GF-D8 (cell line): ENCODE data around the gene NXF1.
"Not testable (repeated sequence)": the region's sequence is repeated elsewhere in the genome, so short reads cannot be mapped to it uniquely, and the experiment has no call there.

Experiments
- DNase-seq: peaks from one replicate; lab custom pipeline; 2025; lab: John Stamatoyannopoulos, UW

Gene NXF1

GRCh38 chr11:62787005-62787759 lies 18.1 kb downstream of the NXF1 start, which contains the start of gene TMEM179B:
Gene TMEM179B, plus strand, starts transcription at chr11:62787402. Its CDS starts 30 bp downstream, at chr11:62787432.
- DNase-seq: peak; percentile 87

DNA sequence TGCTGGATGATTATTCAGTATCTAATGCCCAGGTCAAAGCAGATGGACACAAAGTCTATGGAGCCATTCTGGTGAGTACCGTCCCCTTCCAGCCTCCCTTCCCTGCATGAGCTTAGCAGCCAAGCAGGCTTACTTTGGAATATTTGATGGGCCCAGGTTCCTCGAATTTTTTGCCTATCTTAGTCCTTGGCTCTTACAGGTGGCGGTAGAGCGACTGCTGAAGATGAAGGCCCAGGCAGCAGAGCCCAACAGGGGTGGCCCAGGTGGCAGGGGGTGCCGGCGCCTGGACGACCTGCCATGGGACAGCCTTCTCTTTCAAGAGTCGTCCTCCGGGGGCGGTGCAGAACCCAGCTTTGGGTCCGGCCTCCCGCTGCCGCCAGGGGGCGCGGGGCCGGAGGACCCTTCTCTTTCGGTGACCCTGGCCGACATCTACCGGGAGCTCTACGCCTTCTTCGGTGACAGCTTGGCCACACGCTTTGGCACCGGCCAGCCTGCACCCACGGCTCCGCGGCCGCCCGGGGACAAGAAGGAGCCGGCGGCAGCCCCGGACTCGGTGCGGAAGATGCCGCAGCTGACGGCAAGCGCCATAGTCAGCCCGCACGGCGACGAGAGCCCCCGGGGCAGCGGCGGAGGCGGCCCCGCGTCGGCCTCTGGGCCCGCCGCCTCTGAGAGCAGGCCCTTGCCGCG lies 18.8 kb downstream of the NXF1 start:
- peak; percentile 47 for DNase-seq

- no peak for DNase-seq
These were observed 22.5 kb downstream of the NXF1 start for GRCh38 chr11:62782753-62783152.

DNA sequence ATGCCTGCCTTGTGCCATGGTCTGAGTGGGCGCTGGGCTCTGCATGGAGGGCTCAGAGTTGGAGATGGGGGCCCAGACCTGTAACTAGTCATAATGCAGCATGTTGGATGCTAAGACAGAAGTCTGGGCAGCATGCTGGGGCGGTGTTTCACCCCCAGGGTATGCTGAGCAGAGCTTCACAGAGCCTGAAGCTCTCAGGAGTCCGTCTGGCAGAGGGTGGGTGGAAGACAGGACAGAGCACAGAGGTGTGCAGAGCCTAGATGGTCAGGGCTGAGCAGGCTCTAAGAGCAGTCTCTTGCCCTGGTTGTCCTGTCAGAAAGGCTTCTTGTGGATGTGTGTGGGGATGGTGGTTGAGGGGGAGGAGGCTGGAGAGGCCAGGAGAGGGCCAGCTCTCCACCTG lies 26.8 kb downstream of the NXF1 start:
- no peak for DNase-seq

DNA sequence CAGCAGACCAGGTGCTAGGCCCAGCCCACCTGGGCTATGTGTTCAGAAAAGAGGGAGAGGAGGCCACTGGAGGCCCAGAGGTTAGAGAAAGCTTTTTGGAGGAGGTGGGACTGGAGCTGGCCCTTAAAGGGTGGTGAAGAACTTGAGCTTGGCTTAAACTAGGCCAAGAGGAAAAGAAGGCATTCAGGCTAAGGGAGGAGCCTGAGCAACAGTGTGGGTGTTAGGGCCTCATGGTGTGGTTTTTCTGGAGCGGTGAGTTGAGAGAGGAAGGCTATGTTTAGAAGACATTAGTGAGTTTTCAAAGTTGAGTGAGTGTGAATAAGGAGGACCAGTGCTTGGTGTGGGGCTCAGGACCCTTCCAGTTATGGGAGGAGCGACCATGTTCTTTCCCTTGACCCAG lies 27.9 kb downstream of the NXF1 start:
- DNase-seq: no peak

DNA sequence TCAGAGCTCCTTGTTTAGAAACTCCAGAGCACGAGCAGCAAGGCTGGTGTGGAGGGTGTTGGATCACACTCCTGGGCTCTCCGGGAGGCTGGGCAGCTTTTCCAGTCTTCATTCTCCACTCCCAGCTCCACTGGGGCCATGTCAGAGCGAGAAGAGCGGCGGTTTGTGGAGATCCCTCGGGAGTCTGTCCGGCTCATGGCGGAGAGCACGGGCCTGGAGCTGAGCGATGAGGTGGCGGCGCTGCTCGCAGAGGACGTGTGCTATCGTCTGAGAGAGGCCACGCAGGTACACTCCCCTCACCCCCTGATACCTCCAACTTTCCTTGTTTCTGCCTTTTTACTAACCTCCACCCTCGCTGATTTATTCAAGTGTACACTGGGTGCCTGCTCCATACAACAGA lies 29.6 kb downstream of the NXF1 start:
- DNase-seq: no peak

GRCh38 chr11:62774407-62774806 lies 30.8 kb downstream of the NXF1 start:
- DNase-seq: no peak

DNA sequence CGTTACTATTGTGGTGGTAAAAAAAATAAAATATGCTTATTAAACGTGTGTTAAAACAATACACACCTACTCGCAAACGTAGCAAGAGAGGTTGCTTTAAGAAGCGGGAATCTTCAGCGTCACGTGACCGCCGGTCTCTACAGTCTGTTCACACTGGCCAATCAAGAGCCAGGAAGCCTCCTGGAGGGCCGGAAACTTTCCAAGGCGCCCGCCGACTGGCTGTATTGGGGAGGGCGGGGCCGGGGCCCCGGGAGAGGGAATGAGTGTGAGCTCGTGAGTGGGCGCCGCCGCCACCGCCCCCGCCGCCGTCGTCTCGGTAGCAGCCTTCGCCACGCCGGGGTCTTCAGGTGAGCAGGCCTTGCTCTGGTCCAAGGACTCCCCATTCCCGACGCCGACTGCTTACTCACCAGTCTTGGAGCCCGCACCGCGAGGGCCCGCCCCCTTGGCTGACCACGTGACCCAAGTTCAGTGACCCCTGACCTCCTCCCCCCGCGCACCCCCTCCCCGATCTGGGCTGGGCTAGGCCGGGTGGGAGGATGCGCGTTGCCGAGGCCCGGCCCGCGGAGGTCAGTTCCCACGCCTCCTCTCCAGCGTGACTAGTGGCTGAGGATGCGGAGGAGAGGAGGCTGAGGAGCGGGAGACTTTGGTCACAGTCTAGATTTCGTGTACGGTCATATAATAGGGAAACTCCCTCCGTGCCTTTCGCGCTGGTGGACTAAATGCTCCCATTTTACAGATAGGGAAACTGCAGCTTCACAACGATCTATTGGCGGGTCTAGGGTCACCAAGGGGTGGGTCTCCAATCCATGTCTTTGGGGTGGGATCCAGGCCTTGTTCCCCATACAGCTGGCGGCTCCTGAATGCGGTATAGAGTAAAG lies 33.9 kb downstream of the NXF1 start, which contains the start of gene TAF6L:
TAF6L (plus strand) TSS at position 253 of the 878 bp plus-strand sequence. CDS start 4,388 bp downstream, outside the sequence.
- DNase-seq: peak; percentile 91

GRCh38 chr11:62770778-62771143 lies 34.5 kb downstream of the NXF1 start:
- DNase-seq: peak; percentile 79

DNA sequence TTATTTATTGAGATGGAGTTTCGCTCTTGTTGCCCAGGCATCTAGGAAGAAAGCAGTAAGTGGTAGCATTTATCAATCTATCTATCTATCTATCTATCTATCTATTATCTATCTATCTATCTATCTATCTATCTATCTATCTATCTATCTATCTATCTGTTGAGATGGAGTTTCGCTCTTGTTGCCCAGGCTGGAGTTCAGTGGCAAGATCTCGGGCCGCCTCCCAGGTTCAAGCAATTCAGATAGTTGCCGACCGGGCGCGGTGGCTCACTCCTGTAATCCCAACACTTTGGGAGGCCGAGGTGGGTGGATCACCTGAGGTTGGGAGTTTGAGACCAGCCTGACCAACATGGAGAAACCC lies 44.4 kb downstream of the NXF1 start:
- DNase-seq: not testable (repeated sequence)

DNA sequence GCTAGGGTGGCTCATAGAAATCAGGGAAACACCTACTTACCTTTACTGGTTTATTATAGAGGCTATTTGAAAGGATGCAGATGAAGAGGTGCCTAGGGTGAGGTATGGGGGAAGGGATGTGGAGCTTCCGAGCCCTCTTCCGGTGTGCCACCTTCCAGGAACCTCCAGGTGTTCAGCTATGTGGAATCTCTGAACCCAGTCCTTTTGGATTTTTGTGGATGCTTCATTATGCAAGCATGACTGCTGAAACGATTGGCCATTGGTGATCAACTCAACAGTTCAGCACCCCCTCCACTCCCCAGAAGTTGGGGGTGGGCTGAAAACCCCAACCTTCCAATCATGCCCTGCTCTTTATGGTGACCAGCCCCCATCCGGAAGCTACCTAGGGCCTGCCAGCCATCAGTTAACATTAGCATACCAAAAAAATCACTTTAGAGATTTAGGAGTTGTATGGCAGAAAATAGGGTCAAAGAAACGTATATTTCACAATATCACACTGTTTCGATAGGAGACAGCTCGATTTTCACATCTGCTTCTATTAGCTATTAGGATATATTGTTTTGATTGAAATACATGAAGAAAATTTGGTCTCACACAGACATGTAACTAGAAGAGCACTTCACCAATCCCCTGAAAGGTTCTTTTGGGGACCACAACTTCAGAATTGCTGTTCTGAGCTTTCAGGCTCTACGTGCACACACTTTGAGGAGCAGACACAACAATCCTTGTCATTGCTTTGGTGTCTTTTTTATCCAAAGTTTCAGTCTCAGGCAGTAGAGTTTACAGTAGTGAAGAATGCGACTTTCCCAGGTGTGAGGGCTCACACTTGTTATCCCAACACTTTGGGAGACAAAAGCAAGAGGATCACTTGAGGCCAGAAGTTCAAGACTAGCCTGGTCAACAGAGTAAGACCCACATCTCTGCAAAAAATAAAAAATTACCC lies 47.1 kb downstream of the NXF1 start:
- no peak for DNase-seq

DNA sequence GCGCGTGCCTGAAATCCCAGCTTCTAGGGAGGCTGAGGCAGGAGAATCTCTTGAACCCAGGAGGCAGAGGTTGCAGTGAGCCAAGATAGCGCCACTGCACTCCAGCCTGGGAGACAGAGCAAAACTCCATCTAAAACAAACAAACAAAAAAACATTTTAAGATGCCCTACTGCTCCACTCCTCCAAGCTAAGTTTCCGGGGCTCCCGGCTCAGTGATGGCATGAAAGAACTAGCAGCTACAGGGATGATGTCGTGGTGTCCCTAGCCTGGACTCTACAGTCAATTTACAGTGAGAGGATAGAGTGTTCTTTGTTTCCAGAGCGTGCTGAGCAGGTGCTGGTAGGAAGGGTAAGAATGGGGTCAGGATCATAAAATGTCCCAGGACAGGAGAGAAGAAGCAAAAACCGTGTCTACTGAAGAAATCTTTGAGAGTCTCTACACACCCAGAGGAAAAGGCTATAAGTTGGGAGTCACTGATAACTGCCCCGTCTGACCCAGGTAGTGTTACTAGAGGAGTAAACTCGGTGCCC lies 50.1 kb downstream of the NXF1 start:
- no peak for DNase-seq

DNA sequence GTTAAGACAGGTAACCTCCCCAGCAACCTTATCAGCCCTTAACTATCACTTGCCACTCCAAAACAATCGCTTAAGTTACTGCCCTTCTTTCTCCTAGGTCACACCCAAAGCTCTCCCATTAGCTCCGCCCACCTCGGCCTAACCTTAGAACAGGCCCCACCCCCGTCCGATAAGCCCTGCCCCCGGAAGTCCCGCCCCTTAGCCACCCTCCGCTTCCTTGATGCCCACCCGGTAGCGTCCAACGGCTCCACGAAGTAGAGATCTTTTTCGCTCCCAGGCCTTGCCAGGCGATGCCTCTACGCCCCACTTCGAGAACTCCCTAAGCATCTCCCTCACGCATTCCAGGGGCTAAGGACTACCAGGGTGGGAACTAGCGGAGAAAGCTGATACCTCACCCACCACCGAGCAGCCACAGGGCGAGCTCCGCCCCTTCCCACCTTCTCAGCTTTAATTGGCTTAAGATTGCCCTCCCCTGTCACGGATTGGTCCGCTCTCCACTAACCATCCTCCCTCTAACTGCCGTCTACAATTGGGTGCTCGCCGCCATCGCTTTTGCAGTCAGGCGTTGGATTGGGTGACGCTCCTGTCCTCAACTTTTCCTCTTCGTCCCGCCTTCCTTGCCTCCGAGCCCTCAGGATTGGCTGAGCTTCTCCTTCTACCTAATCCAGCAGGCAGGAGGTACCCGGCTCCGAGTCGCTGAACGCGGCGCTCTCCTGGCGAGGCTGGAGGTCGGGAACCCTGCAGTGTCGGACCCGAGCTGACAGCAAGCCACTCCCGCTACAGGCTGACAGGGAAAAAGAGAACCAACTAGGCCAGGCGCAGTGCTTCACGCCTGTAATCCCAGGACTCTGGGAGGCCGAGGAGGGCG lies 51.3 kb downstream of the NXF1 start, which contains the start of gene ZBTB3:
ZBTB3 (minus strand) TSS at position 425 of the 868 bp plus-strand sequence. CDS start 496 bp downstream, outside the sequence.
- peak; percentile 99 for DNase-seq

DNA sequence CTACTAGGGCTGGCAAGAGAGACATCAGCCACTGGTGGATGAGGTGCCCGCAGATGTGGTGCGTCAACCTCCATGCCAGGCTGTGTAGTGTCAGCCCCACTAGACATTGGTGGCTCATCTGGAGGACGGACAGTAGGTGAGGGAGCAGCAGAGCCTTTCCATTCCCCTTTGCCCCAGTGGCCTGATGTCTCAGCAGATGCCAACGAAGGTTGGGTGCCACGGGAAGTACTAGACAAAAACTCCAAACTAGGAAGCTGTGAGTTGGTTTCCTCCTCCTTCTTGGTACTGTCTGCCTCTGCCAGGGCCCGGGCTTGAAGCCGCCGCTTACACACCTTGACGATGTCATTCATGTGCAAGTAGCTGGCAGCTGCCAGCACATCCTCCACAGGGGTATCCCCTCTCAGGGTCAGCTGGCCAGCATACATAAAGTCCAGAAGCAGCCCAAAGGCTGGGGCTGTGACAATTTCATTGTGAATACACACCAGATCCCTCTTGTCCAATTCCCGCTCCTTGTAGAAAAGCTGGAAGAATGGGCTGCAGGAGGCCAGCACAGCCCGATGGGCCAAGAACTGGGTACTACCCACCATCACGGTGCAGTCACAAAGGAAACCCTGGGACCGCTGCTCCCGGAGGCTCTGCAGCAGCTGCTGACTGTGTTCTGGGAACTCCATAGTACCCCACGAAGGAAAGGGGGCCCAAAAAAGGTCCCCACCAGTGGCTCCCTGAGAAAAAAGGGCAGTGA lies 52.1 kb downstream of the NXF1 start:
- DNase-seq: no peak

- DNase-seq: no peak
These were observed 53.0 kb downstream of the NXF1 start for GRCh38 chr11:62752177-62752785.

DNA sequence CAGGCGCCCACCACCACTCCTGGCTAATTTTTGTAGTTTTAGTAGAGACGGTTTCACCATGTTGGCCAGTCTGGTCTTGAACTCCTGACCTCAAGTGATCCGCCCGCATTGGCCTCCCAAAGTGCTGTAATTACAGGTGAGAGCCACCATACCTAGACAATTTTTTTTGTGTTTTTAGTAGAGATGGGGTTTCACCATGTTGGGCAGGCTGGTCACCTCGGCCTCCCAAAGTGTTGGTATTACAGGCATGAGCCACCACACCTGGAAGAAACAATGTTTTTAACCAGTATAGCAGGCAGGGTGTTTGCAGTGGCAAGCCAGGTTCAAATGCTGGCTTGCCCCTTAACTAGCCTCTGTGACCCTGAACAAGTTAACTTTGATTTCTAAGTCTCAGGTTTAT lies 55.3 kb downstream of the NXF1 start:
- not testable (repeated sequence) for DNase-seq

- no peak for DNase-seq
These were observed 57.6 kb downstream of the NXF1 start for GRCh38 chr11:62747475-62748160.
